Uterus (tissue), 2 donors: ENCODE measurements around the gene MRPS6.

ENCODE experiments used
- POLR2A ChIP-seq, 2 donors: fragments of 450-650 bp; IDR thresholded peaks; one replicate each; pipeline ENCODE4 v1.6.1; 2016; ENCODE audit warnings: antibody characterized with exemption in 2 of 2, mild to moderate bottlenecking in 1 of 2, moderate library complexity in 1 of 2
- TF ChIP-seq, protein P1 (sequence below), 4 experiments: fragments of 200-600 bp in 2 of 4; fragments of 450-650 bp in 2 of 4; sonication (generic) in 2 of 4; IDR thresholded peaks; one replicate each; pipeline ENCODE4 v1.5.1; 2016 to 2019; ENCODE audit warnings: antibody characterized with exemption in 4 of 4, mild to moderate bottlenecking in 2 of 4, moderate library complexity in 1 of 4

DNA sequence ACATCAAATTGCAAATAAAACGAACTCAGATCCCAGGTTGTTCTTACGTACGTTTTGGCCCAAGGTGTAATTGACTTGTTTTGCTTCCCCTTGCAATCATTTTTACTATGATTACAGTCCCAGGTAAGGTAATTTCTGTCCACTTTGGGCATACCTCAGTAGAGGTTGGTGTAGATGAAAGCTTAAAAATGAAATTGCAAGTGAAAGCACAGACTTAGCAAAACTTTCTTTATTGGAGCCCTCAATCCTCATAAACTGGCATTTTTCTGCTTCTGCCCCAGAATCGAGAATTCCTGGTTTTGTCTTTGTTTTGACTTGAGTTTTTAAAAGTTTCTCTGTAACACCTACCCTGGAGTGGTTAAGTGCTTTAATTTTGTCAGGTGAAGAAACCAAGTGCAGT lies 9.4 kb downstream of the MRPS6 start:
- TF ChIP-seq, protein P1, sequence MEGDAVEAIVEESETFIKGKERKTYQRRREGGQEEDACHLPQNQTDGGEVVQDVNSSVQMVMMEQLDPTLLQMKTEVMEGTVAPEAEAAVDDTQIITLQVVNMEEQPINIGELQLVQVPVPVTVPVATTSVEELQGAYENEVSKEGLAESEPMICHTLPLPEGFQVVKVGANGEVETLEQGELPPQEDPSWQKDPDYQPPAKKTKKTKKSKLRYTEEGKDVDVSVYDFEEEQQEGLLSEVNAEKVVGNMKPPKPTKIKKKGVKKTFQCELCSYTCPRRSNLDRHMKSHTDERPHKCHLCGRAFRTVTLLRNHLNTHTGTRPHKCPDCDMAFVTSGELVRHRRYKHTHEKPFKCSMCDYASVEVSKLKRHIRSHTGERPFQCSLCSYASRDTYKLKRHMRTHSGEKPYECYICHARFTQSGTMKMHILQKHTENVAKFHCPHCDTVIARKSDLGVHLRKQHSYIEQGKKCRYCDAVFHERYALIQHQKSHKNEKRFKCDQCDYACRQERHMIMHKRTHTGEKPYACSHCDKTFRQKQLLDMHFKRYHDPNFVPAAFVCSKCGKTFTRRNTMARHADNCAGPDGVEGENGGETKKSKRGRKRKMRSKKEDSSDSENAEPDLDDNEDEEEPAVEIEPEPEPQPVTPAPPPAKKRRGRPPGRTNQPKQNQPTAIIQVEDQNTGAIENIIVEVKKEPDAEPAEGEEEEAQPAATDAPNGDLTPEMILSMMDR (IDR thresholded peaks at IDR 0.05): no peak
- no peak for TF ChIP-seq POLR2A (IDR thresholded peaks at IDR 0.05)
